Mucosa of rectum (tissue), 2 donors: ENCODE results near the gene CLUH.
A peak's percentile ranks its signal among the peaks of the same experiment; 100 is the strongest.

Experiments used
- H3K27ac ChIP-seq, 2 donors: one replicate each; pipeline ENCODE4 v1.7.0; 2013; ENCODE audit warnings: inconsistent platforms in 2 of 2, low read depth in 2 of 2, low read length in 2 of 2
- H3K27me3 ChIP-seq, 2 donors: one replicate each; pipeline ENCODE4 v1.7.0; 2013; ENCODE audit warnings: low read length in 2 of 2; ENCODE audit not compliant: control insufficient read depth in 2 of 2, insufficient read depth in 2 of 2
- H3K36me3 ChIP-seq, 2 donors: one replicate each; pipeline ENCODE4 v1.7.0; 2013; ENCODE audit warnings: low read length in 2 of 2; ENCODE audit not compliant: control insufficient read depth in 2 of 2, insufficient read depth in 2 of 2
- H3K4me1 ChIP-seq, 2 donors: one replicate each; pipeline ENCODE4 v1.7.0; 2013; ENCODE audit warnings: low read length in 2 of 2, mild to moderate bottlenecking in 1 of 2; ENCODE audit not compliant: control insufficient read depth in 2 of 2, insufficient read depth in 2 of 2
- H3K4me3 ChIP-seq, 2 donors: one replicate each; pipeline ENCODE4 v1.7.0; 2013; ENCODE audit warnings: low read length in 2 of 2
- H3K9ac ChIP-seq, 2 donors: one replicate each; pipeline ENCODE4 v1.7.0; 2013; ENCODE audit warnings: low read length in 2 of 2, low read depth in 1 of 2, mild to moderate bottlenecking in 1 of 2
- H3K9me3 ChIP-seq, 2 donors: one replicate each; pipeline ENCODE4 v1.7.0; 2013; ENCODE audit warnings: low read length in 2 of 2; ENCODE audit not compliant: control insufficient read depth in 2 of 2
- donor health status: healthy.
- donor health status: Normal muscosa, but diverticular disease.

Gene CLUH

GRCh38 chr17:2708585-2709182 is 2.9 kb downstream of the CLUH start:
- Histone ChIP-seq H3K9me3 (no peaks in the 10 kb centered on the region), H3K27ac (peak overlapping the region; percentile 88 to 89), H3K9ac (peak overlapping the region; percentile 56 to 91), H3K4me3 (peak overlapping the region; percentile 19 to 60), H3K27me3 (no peaks in the 10 kb centered on the region), H3K4me1 (peaks cover 39 to 40% of the 10 kb centered on the region in 2 donors), H3K36me3 (peaks cover 6% of the 10 kb centered on the region in 2 donors)

GRCh38 chr17:2707721-2708584 is 3.6 kb downstream of the CLUH start:
- no peaks in the 10 kb centered on the region for H3K9me3 ChIP-seq
- peak overlapping the region; percentile 3 to 18 for H3K9ac ChIP-seq
- H3K27me3 ChIP-seq = no peaks in the 10 kb centered on the region
- peaks cover 39 to 40% of the 10 kb centered on the region in 2 donors for H3K4me1 ChIP-seq
- H3K27ac ChIP-seq = no peak overlapping the region
- H3K36me3 ChIP-seq = peaks cover 13% of the 10 kb centered on the region in 2 donors
- no peak overlapping the region for H3K4me3 ChIP-seq

GRCh38 chr17:2706911-2707510 is 4.6 kb downstream of the CLUH start:
- H3K9me3 ChIP-seq = no peaks in the 10 kb centered on the region
- H3K9ac ChIP-seq = no peak overlapping the region
- H3K27me3 ChIP-seq = no peaks in the 10 kb centered on the region
- peaks cover 19 to 22% of the 10 kb centered on the region in 2 donors for H3K36me3 ChIP-seq
- H3K27ac ChIP-seq = no peak overlapping the region
- H3K4me3 ChIP-seq = no peak overlapping the region
- peaks cover 31% of the 10 kb centered on the region in 2 donors for H3K4me1 ChIP-seq

GRCh38 chr17:2705888-2706795 is 5.4 kb downstream of the CLUH start:
- Histone ChIP-seq H3K27me3 (no peaks in the 10 kb centered on the region), H3K4me3 (no peak overlapping the region), H3K9me3 (no peaks in the 10 kb centered on the region), H3K4me1 (peaks cover 31% of the 10 kb centered on the region in 2 donors), H3K36me3 (peaks cover 27 to 30% of the 10 kb centered on the region in 2 donors), H3K9ac (no peak overlapping the region), H3K27ac (no peak overlapping the region)

GRCh38 chr17:2705263-2705662 is 6.3 kb downstream of the CLUH start:
- no peak overlapping the region for H3K9ac ChIP-seq
- no peaks in the 10 kb centered on the region for H3K27me3 ChIP-seq
- no peak overlapping the region for H3K4me3 ChIP-seq
- peaks cover 35% of the 10 kb centered on the region in 2 donors for H3K36me3 ChIP-seq
- H3K4me1 ChIP-seq = peaks cover 23 to 24% of the 10 kb centered on the region in 2 donors
- no peak overlapping the region for H3K27ac ChIP-seq
- no peaks in the 10 kb centered on the region for H3K9me3 ChIP-seq

GRCh38 chr17:2704890-2705248 is 6.7 kb downstream of the CLUH start:
- Histone ChIP-seq H3K36me3 (peaks cover 39% of the 10 kb centered on the region in 2 donors), H3K4me1 (peaks cover 19 to 21% of the 10 kb centered on the region in 2 donors), H3K9ac (no peak overlapping the region)

GRCh38 chr17:2704031-2704889 is 7.3 kb downstream of the CLUH start:
- Histone ChIP-seq H3K4me3 (no peak overlapping the region), H3K9me3 (no peaks in the 10 kb centered on the region), H3K4me1 (peaks cover 14 to 15% of the 10 kb centered on the region in 2 donors), H3K36me3 (peaks cover 40 to 41% of the 10 kb centered on the region in 2 donors), H3K27me3 (no peaks in the 10 kb centered on the region), H3K9ac (no peak overlapping the region), H3K27ac (no peak overlapping the region)

More at GRCh38 chr17:2704890-2705248, 6.7 kb downstream of the CLUH start:
- H3K9me3 ChIP-seq = no peaks in the 10 kb centered on the region
- no peaks in the 10 kb centered on the region for H3K27me3 ChIP-seq
- no peak overlapping the region for H3K27ac ChIP-seq
- H3K4me3 ChIP-seq = no peak overlapping the region

- H3K4me1 ChIP-seq = peaks cover 9% of the 10 kb centered on the region in 2 donors
- no peak overlapping the region for H3K9ac ChIP-seq
- no peaks in the 10 kb centered on the region for H3K9me3 ChIP-seq
- H3K4me3 ChIP-seq = no peak overlapping the region
- H3K36me3 ChIP-seq = peaks cover 40 to 46% of the 10 kb centered on the region in 2 donors
- no peak overlapping the region for H3K27ac ChIP-seq
- no peaks in the 10 kb centered on the region for H3K27me3 ChIP-seq
These were observed 8.0 kb downstream of the CLUH start for GRCh38 chr17:2703606-2704005.

GRCh38 chr17:2703181-2703580 is 8.4 kb downstream of the CLUH start:
- H3K9me3 ChIP-seq = no peaks in the 10 kb centered on the region
- H3K36me3 ChIP-seq = peaks cover 43 to 48% of the 10 kb centered on the region in 2 donors
- H3K4me1 ChIP-seq = peaks cover 4 to 5% of the 10 kb centered on the region in 2 donors
- no peaks in the 10 kb centered on the region for H3K27me3 ChIP-seq
- no peak overlapping the region for H3K9ac ChIP-seq
- no peak overlapping the region for H3K4me3 ChIP-seq
- no peak overlapping the region for H3K27ac ChIP-seq
